ENCODE measurements around the gene EYS. TPM values are rescaled to one million over a fixed set of nuclear protein-coding genes. Genes with fewer than 3 reads are reported as not detected.

Gene EYS
- total RNA-seq, 6 experiments from 2014 or later = 0.54 to 2.3 (median 0.74) TPM; not detected in 1

DNA sequence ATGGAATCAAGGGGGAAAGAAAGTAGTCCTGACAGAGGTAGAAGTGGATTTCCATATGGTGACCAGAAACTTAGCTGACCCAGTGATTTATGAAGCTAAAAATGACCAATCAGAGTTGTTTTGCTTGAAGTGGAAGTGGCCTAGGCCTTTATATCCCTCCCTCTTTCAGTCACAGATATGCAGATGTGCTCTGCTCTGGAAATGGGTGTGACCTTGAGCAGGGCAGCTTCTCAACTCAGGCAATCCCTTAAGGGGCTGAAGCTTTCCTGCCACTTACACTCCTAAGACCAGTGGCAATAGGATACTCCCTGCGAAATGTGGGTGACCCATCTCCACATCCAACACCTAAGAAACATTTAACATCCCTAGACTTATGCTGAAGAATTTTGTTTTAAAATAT, 256.6 kb downstream of the EYS start:
- H3K36me3 ChIP-seq = no peaks in the 10 kb centered on the region
- intact Hi-C loops (cut with DNase I) = no loop called here
- H3K4me3 ChIP-seq = no peak overlapping the region
- no peak overlapping the region for H3K27ac ChIP-seq
- 67% methylated on average over 1 of the region's 1 CpG for WGBS (ENCODE audit: insufficient coverage, low coverage, low lambda C conversion rate, missing lambda C conversion rate)
- H3K4me1 ChIP-seq = no peaks in the 10 kb centered on the region
- TF ChIP-seq, protein P1, sequence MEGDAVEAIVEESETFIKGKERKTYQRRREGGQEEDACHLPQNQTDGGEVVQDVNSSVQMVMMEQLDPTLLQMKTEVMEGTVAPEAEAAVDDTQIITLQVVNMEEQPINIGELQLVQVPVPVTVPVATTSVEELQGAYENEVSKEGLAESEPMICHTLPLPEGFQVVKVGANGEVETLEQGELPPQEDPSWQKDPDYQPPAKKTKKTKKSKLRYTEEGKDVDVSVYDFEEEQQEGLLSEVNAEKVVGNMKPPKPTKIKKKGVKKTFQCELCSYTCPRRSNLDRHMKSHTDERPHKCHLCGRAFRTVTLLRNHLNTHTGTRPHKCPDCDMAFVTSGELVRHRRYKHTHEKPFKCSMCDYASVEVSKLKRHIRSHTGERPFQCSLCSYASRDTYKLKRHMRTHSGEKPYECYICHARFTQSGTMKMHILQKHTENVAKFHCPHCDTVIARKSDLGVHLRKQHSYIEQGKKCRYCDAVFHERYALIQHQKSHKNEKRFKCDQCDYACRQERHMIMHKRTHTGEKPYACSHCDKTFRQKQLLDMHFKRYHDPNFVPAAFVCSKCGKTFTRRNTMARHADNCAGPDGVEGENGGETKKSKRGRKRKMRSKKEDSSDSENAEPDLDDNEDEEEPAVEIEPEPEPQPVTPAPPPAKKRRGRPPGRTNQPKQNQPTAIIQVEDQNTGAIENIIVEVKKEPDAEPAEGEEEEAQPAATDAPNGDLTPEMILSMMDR (IDR thresholded peaks at IDR 0.05) = no peak
- no peak for TF ChIP-seq POLR2A (IDR thresholded peaks at IDR 0.05)
- DNase-seq = no peak
- no peak for ATAC-seq
- H3K9me3 ChIP-seq = no peaks in the 10 kb centered on the region
- H3K27me3 ChIP-seq = no peaks in the 10 kb centered on the region

DNA sequence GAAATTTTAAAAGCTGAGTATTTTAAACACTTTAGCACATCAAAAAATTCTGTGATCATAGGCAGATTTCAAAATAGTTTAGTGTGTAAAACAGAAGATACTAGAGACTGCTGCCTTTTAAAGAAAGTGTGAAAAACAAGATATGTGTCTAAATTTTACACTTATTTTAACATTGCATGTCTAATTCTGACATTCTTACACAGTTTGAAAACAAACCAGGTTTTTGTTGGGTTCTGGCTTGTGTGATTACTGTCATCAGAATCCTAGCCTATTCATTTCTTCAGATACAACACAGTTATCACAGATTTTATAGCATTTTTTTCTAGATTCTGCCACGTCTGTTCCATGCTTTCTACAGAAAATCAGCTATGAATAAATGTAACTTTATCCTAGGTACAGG, 257.1 kb downstream of the EYS start:
- ATAC-seq (no peak), DNase-seq (no peak)
- intact Hi-C loops (cut with DNase I) = no loop called here
- no peaks in the 10 kb centered on the region for H3K36me3 ChIP-seq
- no peaks in the 10 kb centered on the region for H3K4me1 ChIP-seq
- no peaks in the 10 kb centered on the region for H3K27me3 ChIP-seq
- H3K27ac ChIP-seq = no peak overlapping the region
- H3K9me3 ChIP-seq = no peaks in the 10 kb centered on the region
- TF ChIP-seq, protein P1 (IDR thresholded peaks at IDR 0.05) = no peak
- TF ChIP-seq POLR2A (IDR thresholded peaks at IDR 0.05) = no peak
- 8% methylated on average over 1 of the region's 1 CpG for WGBS (ENCODE audit: insufficient coverage, low coverage, low lambda C conversion rate, missing lambda C conversion rate)
- no peak overlapping the region for H3K4me3 ChIP-seq

DNA sequence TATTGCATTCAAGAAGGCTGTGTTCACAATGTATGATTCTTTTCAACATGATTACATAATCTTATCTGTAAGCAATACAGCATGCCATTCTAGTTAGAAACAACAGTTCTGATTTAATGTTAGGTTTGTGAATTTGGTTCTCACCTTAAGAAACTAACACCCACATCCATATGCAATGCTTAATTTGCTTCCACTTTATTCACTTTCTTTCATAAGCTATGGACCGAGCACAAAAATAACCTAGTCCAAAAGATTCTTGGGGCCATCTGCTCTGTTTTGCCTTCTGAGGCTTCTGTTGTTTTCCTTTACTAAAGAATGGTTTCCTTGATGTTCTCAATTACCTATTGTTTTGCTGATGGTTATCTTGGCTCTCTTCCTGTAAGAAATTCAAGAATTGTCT, 258.2 kb downstream of the EYS start:
- intact Hi-C loops (cut with DNase I) = no loop called here
- Histone ChIP-seq H3K27me3 (no peaks in the 10 kb centered on the region), H3K36me3 (no peaks in the 10 kb centered on the region), H3K4me3 (no peak overlapping the region), H3K27ac (no peak overlapping the region), H3K9me3 (no peaks in the 10 kb centered on the region), H3K4me1 (no peaks in the 10 kb centered on the region)
- TF ChIP-seq POLR2A (IDR thresholded peaks at IDR 0.05) = no peak
- TF ChIP-seq, protein P1 (IDR thresholded peaks at IDR 0.05) = no peak
- ATAC-seq = no peak
- DNase-seq = no peak
- 19% methylated on average over 1 of the region's 1 CpG for WGBS (ENCODE audit: insufficient coverage, low coverage, low lambda C conversion rate, missing lambda C conversion rate)

GRCh38 chr6:65436281-65436680, 270.7 kb downstream of the EYS start:
- Histone ChIP-seq H3K36me3 (no peaks in the 10 kb centered on the region), H3K4me3 (no peak overlapping the region), H3K27ac (no peak overlapping the region), H3K9me3 (no peaks in the 10 kb centered on the region), H3K4me1 (no peaks in the 10 kb centered on the region), H3K27me3 (no peaks in the 10 kb centered on the region)
- TF ChIP-seq POLR2A (IDR thresholded peaks at IDR 0.05) = no peak
- TF ChIP-seq, protein P1 (IDR thresholded peaks at IDR 0.05) = no peak
- ATAC-seq = no peak
- 22% methylated on average over 1 of the region's 1 CpG for WGBS (ENCODE audit: insufficient coverage, low coverage, low lambda C conversion rate, missing lambda C conversion rate)
- no peak for DNase-seq
- intact Hi-C loops (cut with DNase I) = no loop called here

DNA sequence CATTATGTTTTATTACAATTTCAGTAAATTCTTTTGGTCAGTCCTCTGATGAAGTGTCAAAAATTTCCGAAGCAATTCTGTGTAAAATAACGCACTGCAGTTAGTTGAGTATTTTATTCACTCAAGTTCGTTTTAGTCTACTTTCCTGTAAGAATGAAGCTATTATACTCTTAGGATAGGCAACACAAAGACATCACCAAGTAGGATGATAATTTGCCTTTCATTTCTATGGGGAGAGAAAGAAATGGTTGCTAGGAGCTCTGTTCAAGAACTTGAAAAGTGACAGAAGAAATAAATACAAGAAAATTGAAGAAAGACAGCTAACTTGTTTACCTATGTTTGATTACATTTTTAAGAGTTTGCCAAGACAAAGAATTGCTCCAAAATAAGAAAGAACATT, 290.4 kb downstream of the EYS start:
- 59% methylated on average over 3 of the region's 3 CpGs for WGBS (ENCODE audit: insufficient coverage, low coverage, low lambda C conversion rate, missing lambda C conversion rate)
- ATAC-seq (no peak), DNase-seq (no peak)
- TF ChIP-seq, protein P1 (IDR thresholded peaks at IDR 0.05) = no peak
- TF ChIP-seq POLR2A (IDR thresholded peaks at IDR 0.05) = no peak
- no peaks in the 10 kb centered on the region for H3K27me3 ChIP-seq
- intact Hi-C loops (cut with DNase I) = no loop called here
- no peak overlapping the region for H3K27ac ChIP-seq
- H3K36me3 ChIP-seq = no peaks in the 10 kb centered on the region
- no peaks in the 10 kb centered on the region for H3K4me1 ChIP-seq
- H3K4me3 ChIP-seq = no peak overlapping the region
- H3K9me3 ChIP-seq = no peaks in the 10 kb centered on the region
